GM23248 (cell line): Measurements from ENCODE around the gene TMPRSS7. TPM values are rescaled to one million over a fixed set of nuclear protein-coding genes. Genes with fewer than 3 reads are reported as not detected.

Experiments
- DNase-seq: peaks from one replicate; pipeline ENCODE4 v3.0.0-alpha.2; 2015
- H2AFZ ChIP-seq: fragments of 200-600 bp; sonication (generic); 2 replicates; pipeline ENCODE4 v1.6.1; 2016; ENCODE audit warnings: antibody characterized with exemption
- H3F3A ChIP-seq: fragments of 200-600 bp; sonication (generic); 2 replicates; pipeline ENCODE4 v1.6.1; 2016; ENCODE audit warnings: mild to moderate bottlenecking, antibody characterized with exemption, mixed run types; ENCODE audit not compliant: insufficient read depth
- H3K27ac ChIP-seq: fragments of 200-600 bp; sonication (generic); 2 replicates; pipeline ENCODE4 v1.5.1; 2016; ENCODE audit warnings: mild to moderate bottlenecking
- H3K27me3 ChIP-seq: fragments of 200-600 bp; sonication (generic); replicated peaks from 2 replicates; pipeline ENCODE4 v1.6.1; 2016; ENCODE audit warnings: mild to moderate bottlenecking; ENCODE audit not compliant: insufficient read depth
- H3K36me3 ChIP-seq: fragments of 200-600 bp; sonication (generic); 2 replicates; pipeline ENCODE4 v1.6.1; 2016; ENCODE audit warnings: low read depth, mild to moderate bottlenecking
- H3K4me1 ChIP-seq: fragments of 200-600 bp; sonication (generic); 2 replicates; pipeline ENCODE4 v1.6.1; 2016; ENCODE audit warnings: mild to moderate bottlenecking; ENCODE audit not compliant: insufficient read depth
- H3K4me2 ChIP-seq: fragments of 200-600 bp; sonication (generic); one replicate; pipeline ENCODE4 v1.6.1; 2016; ENCODE audit warnings: mild to moderate bottlenecking; ENCODE audit not compliant: unreplicated experiment
- H3K4me3 ChIP-seq: fragments of 200-600 bp; sonication (generic); 2 replicates; pipeline ENCODE4 v1.5.1; 2016; ENCODE audit warnings: mild to moderate bottlenecking
- H3K79me2 ChIP-seq: fragments of 200-600 bp; sonication (generic); 2 replicates; pipeline ENCODE4 v1.6.1; 2016; ENCODE audit warnings: mild to moderate bottlenecking; ENCODE audit not compliant: insufficient read depth
- H3K9ac ChIP-seq: fragments of 200-600 bp; sonication (generic); 2 replicates; pipeline ENCODE4 v1.6.1; 2016; ENCODE audit warnings: mild to moderate bottlenecking
- H3K9me2 ChIP-seq: fragments of 200-600 bp; sonication (generic); 2 replicates; pipeline ENCODE4 v1.6.1; 2016; ENCODE audit warnings: mixed run types, mild to moderate bottlenecking, moderate library complexity; ENCODE audit not compliant: insufficient read depth
- H3K9me3 ChIP-seq: fragments of 200-600 bp; sonication (generic); one replicate; pipeline ENCODE4 v1.6.1; 2017; ENCODE audit warnings: low read depth
- H4K20me1 ChIP-seq: fragments of 200-600 bp; sonication (generic); 2 replicates; pipeline ENCODE4 v1.6.0; 2016; ENCODE audit not compliant: insufficient read depth
- EZH2 ChIP-seq: fragments of 200-600 bp; sonication (generic); IDR thresholded peaks from 2 replicates; pipeline ENCODE4 v1.6.1; 2018; ENCODE audit warnings: antibody characterized with exemption, mild to moderate bottlenecking; ENCODE audit not compliant: insufficient read depth, poor library complexity, severe bottlenecking
- EZH2phosphoT487 ChIP-seq: fragments of 200-600 bp; sonication (generic); IDR thresholded peaks from 2 replicates; pipeline ENCODE4 v1.6.1; 2018; ENCODE audit warnings: antibody characterized with exemption, moderate library complexity, mild to moderate bottlenecking, low read depth; ENCODE audit not compliant: insufficient read depth
- WGBS, 2 experiments: methylation state at CpG; one replicate each; pipeline ENCODE4 v1.1.6; 2015 to 2017; ENCODE audit warnings: low lambda C conversion rate in 2 of 2, low coverage in 1 of 2; ENCODE audit errors: missing lambda C conversion rate in 2 of 2; 5-methylcytosine and 5-hydroxymethylcytosine counted together
- in situ Hi-C: fragments of 300-500 bp; cut with MboI; formaldehyde crosslinking; loops from 2 replicates; pipeline ENCODE4 v1.15.0; 2020
- microRNA counts: library from miRNA; unstranded; fragments of <30 nt; microRNA quantifications from one replicate; lab custom pipeline; 2016
- microRNA-seq: library from miRNA; unstranded; fragments of <30 nt; microRNA quantifications from one replicate; pipeline ENCODE4, GENCODE V29; 2016; ENCODE audit warnings: borderline number of aligned reads
- polyA plus RNA-seq: library from polyadenylated mRNA; unstranded; fragments of >200 nt; fragmentation: Nextera tagmentation; extraction: Ambion mirVana; gene quantifications from 2 replicates; pipeline ENCODE4 v1.2.1, GENCODE V29; 2016
- small RNA-seq: library from RNA; depleted of rRNA; stranded (forward); fragments of <200 nt; gene quantifications from one replicate; pipeline ENCODE3, GENCODE V24; 2014; ENCODE audit warnings: low read depth, low replicate concordance
- total RNA-seq: library from RNA; depleted of rRNA; stranded (reverse); fragments of >200 nt; shearing (Covaris generic); gene quantifications from 2 replicates; pipeline ENCODE4 v1.2.3, GENCODE V29; 2014; rRNA removed

TMPRSS7 gene
- total and polyA plus RNA-seq, 2 experiments from 2014 or later = not detected

- H3F3A ChIP-seq = no peaks in the 10 kb centered on the region
- no peaks in the 10 kb centered on the region for H3K9me3 ChIP-seq
- peaks cover 8% of the 10 kb centered on the region; the same call in 1 of the 2 replicates for H3K4me1 ChIP-seq
- H2AFZ ChIP-seq = no peak overlapping the region
- H4K20me1 ChIP-seq = no peaks in the 10 kb centered on the region
- H3K27ac ChIP-seq = peak overlapping the region; percentile 12; the same call in 1 of the 2 replicates
- 67 to 68% methylated on average over 7 of the region's 7 CpGs for WGBS, 2 experiments
- no peak overlapping the region for H3K9ac ChIP-seq
- no peaks in the 10 kb centered on the region for H3K36me3 ChIP-seq
- H3K4me3 ChIP-seq = no peak overlapping the region
- H3K9me2 ChIP-seq = no peaks in the 10 kb centered on the region
- no peaks in the 10 kb centered on the region for H3K27me3 ChIP-seq
- TF ChIP-seq EZH2 (no peak), EZH2phosphoT487 (no peak)
- in situ Hi-C loops = loop anchor here (25.0 kb wide), 1 partner anchor 383 kb away; no protein-coding TSS in a partner anchor
- DNase-seq = peak; percentile 47
- H3K4me2 ChIP-seq = no peak overlapping the region
- no peaks in the 10 kb centered on the region for H3K79me2 ChIP-seq
Observed at GRCh38 chr3:112128843-112129727, 94.5 kb downstream of the TMPRSS7 start.

GRCh38 chr3:112129925-112130637 lies 95.5 kb downstream of the TMPRSS7 start:
- Histone ChIP-seq H2AFZ (no peak overlapping the region), H3K4me3 (no peak overlapping the region), H3K9me3 (no peaks in the 10 kb centered on the region), H3F3A (no peaks in the 10 kb centered on the region), H3K4me1 (peaks cover 8% of the 10 kb centered on the region; the same call in 1 of the 2 replicates), H3K79me2 (no peaks in the 10 kb centered on the region), H4K20me1 (no peaks in the 10 kb centered on the region), H3K9me2 (no peaks in the 10 kb centered on the region), H3K36me3 (no peaks in the 10 kb centered on the region), H3K27ac (no peak overlapping the region), H3K27me3 (no peaks in the 10 kb centered on the region), H3K4me2 (no peak overlapping the region), H3K9ac (no peak overlapping the region)
- in situ Hi-C loops = loop anchor here (25.0 kb wide), 1 partner anchor 382 kb away; no protein-coding TSS in a partner anchor
- no peak for TF ChIP-seq EZH2phosphoT487
- TF ChIP-seq EZH2 = no peak
- no peak for DNase-seq
- whole genome bisulfite sequencing, 2 experiments = 67 to 70% methylated on average over 4 of the region's 4 CpGs

- no peak overlapping the region for H2AFZ ChIP-seq
- DNase-seq = no peak
- H3K79me2 ChIP-seq = no peaks in the 10 kb centered on the region
- H3K4me1 ChIP-seq = peaks cover 8% of the 10 kb centered on the region; the same call in 1 of the 2 replicates
- H3K4me3 ChIP-seq = no peak overlapping the region
- no peak overlapping the region for H3K4me2 ChIP-seq
- WGBS, 2 experiments = 86 to 99% methylated on average over 3 of the region's 3 CpGs
- H4K20me1 ChIP-seq = no peaks in the 10 kb centered on the region
- H3K9me3 ChIP-seq = no peaks in the 10 kb centered on the region
- no peaks in the 10 kb centered on the region for H3K36me3 ChIP-seq
- no peaks in the 10 kb centered on the region for H3F3A ChIP-seq
- H3K9me2 ChIP-seq = no peaks in the 10 kb centered on the region
- no peaks in the 10 kb centered on the region for H3K27me3 ChIP-seq
- no peak overlapping the region for H3K9ac ChIP-seq
- in situ Hi-C loops = loop anchor here (25.0 kb wide), 1 partner anchor 382 kb away; no protein-coding TSS in a partner anchor
- TF ChIP-seq EZH2 = no peak
- no peak for TF ChIP-seq EZH2phosphoT487
- H3K27ac ChIP-seq = no peak overlapping the region
Observed at GRCh38 chr3:112130638-112130993, 96.1 kb downstream of the TMPRSS7 start.

MicroRNAs within 50 kb of the gene (microRNA counts, 767-probe panel; counts per million panel counts)
- microRNA hsa-miR-567 (lab: Ali Mortazavi, UCI) = 447 counts per million, percentile 86 among the panel's probes with 10 or more counts

Small RNAs within 50 kb of the gene (microRNA-seq; reads per million reads assigned to microRNA genes)
- gene MIR567 = not detected

Small RNAs within 50 kb of the gene (small RNA-seq; reads per million reads assigned to genes)
- not detected for gene MIR567

Other genes with a start within 250 kb of the TMPRSS7 start
- 60.6 and 63.9 TPM in 2 replicates for gene PHLDB2, start 175.5 kb upstream of the TMPRSS7 start, total RNA-seq
- gene PHLDB2, start 175.5 kb upstream of the TMPRSS7 start, polyA plus RNA-seq = 53.3 and 55.6 TPM in 2 replicates
- 20.9 and 26.4 TPM in 2 replicates for gene ABHD10, start 55.7 kb upstream of the TMPRSS7 start, total RNA-seq
- 25.4 and 26.5 TPM in 2 replicates for gene ABHD10, start 55.7 kb upstream of the TMPRSS7 start, polyA plus RNA-seq
- 1.3 TPM in 1 of 2 replicates, not detected in the other for gene TAGLN3, start 35.8 kb upstream of the TMPRSS7 start, total RNA-seq
- 0.48 and 0.61 TPM in 2 replicates for gene TAGLN3, start 35.8 kb upstream of the TMPRSS7 start, polyA plus RNA-seq
- gene C3orf52, start 51.7 kb downstream of the TMPRSS7 start, total RNA-seq = 1.3 and 3.5 TPM in 2 replicates
- 1.6 and 1.9 TPM in 2 replicates for gene C3orf52, start 51.7 kb downstream of the TMPRSS7 start, polyA plus RNA-seq
- not detected in 2 replicates for gene GCSAM, start 98.5 kb downstream of the TMPRSS7 start, total RNA-seq
- gene GCSAM, start 98.5 kb downstream of the TMPRSS7 start, polyA plus RNA-seq = 0.19 and 0.20 TPM in 2 replicates